Mesenteric fat pad (tissue), 1 donor: ENCODE measurements around the gene FAM171A2. TPM values are rescaled to one million over a fixed set of nuclear protein-coding genes. Genes with fewer than 3 reads are reported as not detected.
"Not testable (repeated sequence)": the region's sequence is repeated elsewhere in the genome, so short reads cannot be mapped to it uniquely, and the experiment has no call there.

Experiments
- DNase-seq: peaks from one replicate; pipeline ENCODE4 v3.0.0-alpha.2; 2020; ENCODE audit warnings: low spot score
- total RNA-seq: library from RNA; stranded (reverse); fragmentation: NEBNext Ultra II Directional; extraction: Animal tissue kit (Norgen Biotek cat#: 25700); gene quantifications from one replicate; pipeline ENCODE4 v1.2.1, GENCODE V29; 2021
- donor health status: DM: yes; HTN: yes; CAD: no.

FAM171A2 gene
- total RNA-seq, 1 donor from 2014 or later = 3.0 TPM

- DNase-seq = peak; percentile 85
These were observed 20.2 kb upstream of the FAM171A2 start for GRCh38 chr17:44383861-44384260.

GRCh38 chr17:44383363-44383762, 19.7 kb upstream of the FAM171A2 start:
- no peak for DNase-seq

GRCh38 chr17:44382917-44383316, 19.3 kb upstream of the FAM171A2 start:
- DNase-seq = no peak

DNA sequence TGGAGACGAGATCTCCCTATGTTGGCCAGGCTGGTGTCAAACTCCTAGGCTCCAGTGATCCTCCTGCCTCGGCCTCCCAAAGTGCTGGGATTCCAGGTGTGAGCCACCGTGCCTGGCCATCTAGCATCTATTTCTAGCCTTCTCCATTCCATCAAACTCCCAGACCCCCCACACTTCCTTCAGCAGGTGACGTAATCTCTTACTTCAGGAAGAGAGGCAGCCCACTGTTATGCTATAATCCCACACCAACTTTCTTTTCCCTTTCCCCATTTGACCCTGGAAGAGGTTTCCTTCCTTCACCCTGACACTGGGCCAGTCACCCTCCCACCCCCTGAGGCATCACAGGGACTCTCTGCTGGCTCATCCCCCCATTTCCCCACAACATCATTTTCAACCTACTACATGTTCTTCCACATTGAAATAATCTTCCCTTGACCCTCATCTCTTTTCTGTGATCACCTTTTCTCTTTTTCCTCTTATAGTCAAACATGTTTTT, 18.2 kb upstream of the FAM171A2 start:
- DNase-seq = no peak

- no peak for DNase-seq
These were observed 17.1 kb upstream of the FAM171A2 start for GRCh38 chr17:44380767-44381166.

GRCh38 chr17:44379887-44380286, 16.2 kb upstream of the FAM171A2 start:
- DNase-seq = no peak

DNA sequence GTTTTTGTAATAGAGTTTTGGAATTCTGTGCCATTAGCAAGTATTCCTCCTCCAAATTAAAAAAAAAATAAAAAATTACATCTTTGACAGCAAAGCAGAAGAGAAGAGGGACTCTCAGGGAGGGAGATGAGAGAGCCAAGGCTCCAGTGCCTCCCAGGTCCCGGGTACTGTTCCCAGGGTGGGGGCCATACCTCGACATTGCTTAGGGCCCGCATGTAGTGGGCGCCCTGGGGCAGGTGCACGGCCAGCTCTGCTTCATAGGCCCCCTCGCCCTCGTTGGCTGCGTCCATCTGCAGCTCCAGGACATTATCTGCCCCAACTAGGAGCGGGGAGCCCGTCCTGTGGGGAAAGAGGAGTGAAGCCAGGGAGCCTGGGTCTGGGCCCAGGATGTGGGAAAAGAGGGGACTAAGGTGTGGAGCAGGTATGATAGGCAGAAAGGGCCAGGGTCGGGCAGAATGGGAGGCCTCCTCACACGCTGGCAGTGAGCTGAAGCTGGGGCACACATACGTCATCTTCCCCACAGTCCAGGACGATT, 14.6 kb upstream of the FAM171A2 start:
- DNase-seq = no peak

GRCh38 chr17:44376779-44377178, 13.1 kb upstream of the FAM171A2 start:
- DNase-seq = no peak

DNA sequence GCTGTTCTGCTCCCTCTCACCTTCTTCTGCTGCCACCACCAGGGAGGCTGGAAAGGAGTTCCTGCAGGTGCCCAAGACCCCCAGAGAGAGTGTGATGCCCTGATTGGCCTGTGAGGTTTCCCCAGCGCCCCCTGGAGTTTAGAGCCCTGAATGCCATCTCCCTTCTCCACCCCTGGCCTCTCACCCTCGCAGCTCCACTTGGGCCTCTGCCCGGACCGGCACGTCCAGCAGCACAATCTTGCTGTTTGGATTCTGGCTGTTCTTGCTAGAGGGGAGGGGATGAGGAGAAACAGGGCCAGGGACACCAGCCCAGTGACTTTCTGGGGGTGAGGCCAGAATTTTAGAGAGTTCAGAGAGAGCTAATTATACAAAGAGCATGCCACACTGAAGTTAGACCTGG, 12.5 kb upstream of the FAM171A2 start:
- no peak for DNase-seq

GRCh38 chr17:44375196-44376017, 11.8 kb upstream of the FAM171A2 start:
- no peak for DNase-seq

DNA sequence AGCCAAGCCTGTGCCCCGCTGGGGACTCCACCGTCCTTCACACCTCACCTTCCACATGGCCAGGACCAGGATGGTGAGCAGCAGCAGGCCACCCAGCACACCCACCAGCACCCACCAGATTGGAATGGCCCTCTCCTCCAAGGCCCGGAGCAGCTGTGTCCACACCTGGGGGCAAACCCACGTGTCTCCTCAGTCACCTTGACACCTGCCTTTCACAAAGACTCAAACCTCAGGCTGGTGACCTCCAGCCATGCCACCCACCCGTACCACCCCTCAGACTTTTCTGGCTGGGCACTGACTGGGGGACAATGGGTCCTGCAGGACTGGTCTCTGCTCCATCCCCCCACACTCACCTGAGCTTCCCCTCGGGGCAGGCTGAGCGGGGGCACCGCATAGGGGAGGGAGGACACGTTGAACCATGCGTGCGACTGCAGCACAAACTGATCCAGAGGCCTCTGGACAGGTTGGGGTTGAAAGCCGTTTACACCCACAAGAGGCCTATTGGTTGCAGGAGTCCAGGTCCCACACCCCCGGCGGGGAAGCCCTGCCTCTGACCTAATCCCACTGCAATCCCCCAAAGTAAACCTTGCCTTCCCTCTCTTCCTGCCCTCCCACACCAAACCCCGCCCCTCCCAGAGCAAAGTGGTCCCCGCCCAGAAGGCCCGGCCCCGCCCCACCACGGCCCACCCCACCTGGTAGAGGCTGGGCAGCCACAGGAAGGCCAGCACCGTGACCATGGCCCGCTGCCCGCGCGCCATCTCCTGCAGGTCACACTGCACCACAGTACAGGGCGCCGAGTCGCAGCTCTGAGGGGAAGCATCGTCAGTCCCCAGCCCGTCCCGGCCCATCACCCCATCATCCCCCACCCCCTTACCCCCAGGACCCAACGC, 10.9 kb upstream of the FAM171A2 start:
- DNase-seq = no peak

GRCh38 chr17:44372036-44372435, 8.4 kb upstream of the FAM171A2 start:
- DNase-seq = no peak

DNA sequence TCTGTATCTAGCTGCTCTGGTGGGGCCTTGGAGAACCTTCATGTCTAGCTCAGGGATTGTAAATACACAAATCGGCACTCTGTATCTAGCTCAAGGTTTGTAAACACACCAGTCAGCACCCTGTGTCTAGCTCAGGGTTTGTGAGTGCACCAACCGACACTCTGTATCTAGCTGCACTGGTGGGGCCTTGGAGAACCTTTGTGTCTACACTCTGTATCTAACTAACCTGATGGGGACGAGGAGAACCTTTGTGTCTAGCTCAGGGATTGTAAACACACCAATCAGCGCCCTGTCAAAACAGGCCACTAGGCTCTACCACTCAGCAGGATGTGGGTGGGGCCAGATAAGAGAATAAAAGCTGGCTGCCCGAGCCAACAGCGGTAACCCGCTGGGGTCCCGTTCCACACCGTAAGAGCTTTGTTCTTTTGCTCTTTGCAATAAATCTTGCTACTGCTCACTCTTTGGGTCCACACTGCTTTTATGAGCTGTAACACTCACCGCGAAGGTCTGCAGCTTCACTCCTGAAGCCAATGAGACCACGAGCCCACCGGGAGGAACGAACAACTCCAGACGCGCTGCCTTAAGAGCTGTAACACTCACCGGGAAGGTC, 5.9 kb upstream of the FAM171A2 start:
- DNase-seq = not testable (repeated sequence)

GRCh38 chr17:44368391-44369243, 5.0 kb upstream of the FAM171A2 start:
- not testable (repeated sequence) for DNase-seq

DNA sequence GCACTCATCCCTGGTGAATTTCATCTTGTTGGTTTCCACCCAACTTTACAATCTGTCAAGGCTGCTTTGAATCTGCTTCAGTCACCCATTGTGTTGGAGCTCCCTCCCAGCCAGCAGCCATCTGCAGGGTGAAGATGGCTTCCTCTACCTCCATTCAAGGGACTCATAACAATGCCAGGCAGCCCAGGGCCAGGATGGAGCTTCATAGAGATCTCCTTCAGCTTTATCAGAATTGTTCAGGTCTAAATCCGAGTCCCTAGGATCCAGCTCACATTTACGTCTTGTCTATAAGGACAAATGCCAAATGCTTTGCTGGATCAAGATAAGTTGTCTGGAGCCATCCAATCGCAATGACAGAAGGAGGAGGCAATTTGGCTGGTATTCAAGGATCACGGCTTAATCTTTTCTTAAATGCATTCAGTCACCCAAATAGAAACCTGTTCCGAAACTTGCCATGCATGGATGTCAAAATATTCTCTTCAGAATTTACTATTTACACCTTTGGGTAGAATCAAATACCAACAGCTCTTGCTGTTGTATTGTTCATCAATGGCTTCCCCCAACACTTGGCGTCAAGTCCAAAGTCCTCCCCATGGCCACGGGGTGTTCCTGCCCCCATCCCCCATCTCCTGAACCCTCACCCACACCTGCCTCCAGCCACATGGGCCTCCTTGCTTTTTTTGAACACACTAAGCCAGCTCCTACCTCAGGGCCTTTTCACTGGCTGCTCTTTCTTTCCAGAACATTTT, 3.8 kb upstream of the FAM171A2 start:
- no peak for DNase-seq

- DNase-seq = not testable (repeated sequence)
These were observed 1.4 kb upstream of the FAM171A2 start for GRCh38 chr17:44365051-44365450.

- no peak for DNase-seq
These were observed 572 bp downstream of the FAM171A2 start for GRCh38 chr17:44362949-44363612.

DNA sequence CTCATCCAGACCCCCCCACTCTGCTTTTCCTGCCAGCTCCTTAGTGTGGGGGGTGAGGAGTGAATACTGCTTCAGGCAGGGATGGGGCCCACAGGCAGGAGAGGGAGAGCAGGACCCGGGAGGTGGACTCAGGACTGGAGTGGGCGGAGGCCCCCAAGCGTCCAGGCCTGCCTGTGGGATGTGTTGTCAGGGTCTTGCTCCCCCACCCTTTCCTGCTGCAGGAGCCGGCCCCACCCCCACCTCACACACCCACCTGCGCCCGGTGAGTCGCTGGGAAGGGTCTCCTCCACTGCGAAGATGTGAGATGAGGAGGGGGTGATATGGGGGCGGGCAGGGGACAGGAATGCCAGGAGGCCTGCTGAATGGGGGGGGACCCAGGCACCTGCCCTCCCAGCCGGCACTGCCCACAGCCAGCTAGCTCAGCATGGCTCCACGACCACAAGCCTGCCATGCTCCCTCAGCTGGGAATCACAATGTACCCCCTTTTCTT, 1.1 kb downstream of the FAM171A2 start:
- DNase-seq = no peak
